ENCODE data around the gene ETV3.
"Not testable (repeated sequence)": the region's sequence is repeated elsewhere in the genome, so short reads cannot be mapped to it uniquely, and the experiment has no call there.

Gene ETV3

DNA sequence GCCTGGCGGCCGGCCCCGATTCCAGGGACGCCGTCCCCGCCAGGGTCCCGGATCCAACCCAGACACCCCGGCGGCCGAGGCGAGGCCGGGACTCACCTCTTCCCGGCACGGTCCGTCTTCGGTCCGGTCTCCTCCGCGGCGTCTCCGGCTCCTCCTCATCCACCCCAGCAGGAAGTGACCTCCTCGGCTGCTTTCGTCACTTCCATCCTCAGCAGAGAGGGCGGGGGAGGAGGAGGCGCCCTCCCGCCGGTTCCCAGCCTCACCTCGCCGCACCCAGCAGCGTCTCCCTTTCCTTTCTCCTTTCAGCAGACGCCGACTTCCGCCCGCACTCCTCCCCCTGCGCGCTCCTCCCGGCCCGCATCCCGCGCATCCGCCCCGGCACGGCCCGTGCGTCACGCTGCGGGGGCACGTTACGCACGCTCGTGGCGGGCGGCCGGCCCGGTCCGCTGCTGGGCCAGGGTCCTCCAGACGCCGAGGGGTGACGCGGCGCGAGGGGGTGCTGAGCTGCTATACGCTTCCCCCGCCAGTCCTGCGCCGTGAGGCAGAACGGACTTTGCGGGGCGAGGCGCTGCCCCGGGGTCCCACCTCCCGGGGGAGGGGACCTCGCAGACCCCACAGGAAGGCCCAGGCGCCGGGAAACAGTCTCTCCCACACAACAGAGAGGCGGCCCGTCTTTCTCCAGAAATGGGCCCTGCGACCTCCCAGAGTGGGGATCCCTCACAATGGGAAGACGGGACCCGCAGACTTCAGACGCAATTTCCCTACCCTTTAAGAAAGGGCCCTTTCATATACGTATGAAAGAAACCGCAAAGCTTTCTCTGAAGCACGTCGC, at the start of gene ETV3:
Gene ETV3 (minus strand): TSS at position 176 of the 832 bp plus-strand sequence. CDS start 2,043 bp downstream, outside the sequence.
- peak; percentile 79 for DNase-seq

DNA sequence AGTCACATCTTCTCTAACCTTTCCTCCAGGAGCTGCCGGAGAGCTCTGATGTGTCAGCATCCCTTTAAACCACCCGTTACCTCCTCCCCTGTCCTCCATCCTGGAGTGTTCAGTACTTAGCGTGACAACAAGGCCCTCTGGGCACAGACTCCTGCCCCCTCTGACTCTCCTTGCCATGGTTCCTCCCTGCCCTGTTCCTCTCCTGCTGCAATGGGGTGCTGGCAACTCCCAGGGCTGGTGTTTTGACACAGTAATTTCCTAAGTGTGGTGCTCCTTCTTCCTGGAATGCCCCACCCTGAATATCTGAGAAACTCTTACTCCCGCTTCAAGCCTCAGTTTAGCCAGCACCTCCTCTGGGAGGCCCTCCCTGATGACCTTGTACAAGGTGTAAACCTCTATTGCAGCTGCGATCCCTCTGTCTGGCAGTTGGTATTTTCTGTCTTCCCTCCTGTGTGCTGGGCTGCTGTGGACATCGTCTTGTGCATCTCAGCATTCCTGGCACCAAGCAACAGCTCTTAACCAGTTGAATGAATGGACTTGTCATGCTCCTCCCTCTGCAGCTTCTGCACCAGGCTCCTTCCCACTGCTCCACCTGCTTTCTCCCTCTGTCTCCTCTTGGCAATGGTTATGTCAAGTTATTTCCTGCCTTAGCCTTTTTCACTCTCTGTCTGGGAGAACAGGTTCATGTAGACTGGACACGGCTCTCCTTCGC, 48.2 kb upstream of the ETV3 start:
- DNase-seq: no peak

DNA sequence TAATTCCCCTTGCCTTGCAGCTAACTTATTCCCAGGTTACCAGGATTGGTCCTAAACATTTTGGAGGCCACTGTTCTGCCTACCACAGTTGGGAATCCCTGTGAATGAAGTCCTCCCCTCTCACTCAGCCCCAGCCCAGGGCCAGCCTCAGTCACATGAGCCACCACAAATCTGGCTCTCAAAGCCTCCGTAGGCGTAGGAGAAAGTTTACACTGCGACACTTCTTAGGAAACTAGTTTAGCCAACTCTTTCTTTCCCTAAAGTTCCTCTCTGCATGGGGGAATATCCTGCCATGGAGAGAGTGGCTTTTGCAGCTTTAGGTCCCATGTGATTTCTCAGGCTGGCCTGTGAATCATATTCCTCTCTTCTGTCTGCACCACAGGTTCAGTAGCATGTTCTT, 45.7 kb upstream of the ETV3 start:
- DNase-seq: no peak

DNA sequence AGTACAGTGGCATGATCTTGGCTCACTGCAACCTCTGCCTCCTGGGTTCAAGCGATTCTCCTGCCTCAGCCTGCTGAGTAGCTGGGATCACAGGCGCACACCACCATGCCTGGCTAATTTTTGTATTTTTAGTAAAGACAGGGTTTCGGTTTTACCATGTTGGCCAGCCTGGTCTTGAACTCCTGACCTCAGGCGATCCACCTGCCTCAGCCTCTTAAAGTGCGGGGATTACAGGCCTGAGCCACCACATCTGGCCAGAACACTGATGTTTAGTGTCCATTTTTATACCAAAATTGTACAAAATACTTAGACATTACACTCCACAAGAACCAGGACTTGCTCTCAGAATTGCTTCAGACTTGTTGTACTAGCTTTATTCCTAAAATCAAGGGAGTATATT, 44.2 kb upstream of the ETV3 start:
- DNase-seq: not testable (repeated sequence)

DNA sequence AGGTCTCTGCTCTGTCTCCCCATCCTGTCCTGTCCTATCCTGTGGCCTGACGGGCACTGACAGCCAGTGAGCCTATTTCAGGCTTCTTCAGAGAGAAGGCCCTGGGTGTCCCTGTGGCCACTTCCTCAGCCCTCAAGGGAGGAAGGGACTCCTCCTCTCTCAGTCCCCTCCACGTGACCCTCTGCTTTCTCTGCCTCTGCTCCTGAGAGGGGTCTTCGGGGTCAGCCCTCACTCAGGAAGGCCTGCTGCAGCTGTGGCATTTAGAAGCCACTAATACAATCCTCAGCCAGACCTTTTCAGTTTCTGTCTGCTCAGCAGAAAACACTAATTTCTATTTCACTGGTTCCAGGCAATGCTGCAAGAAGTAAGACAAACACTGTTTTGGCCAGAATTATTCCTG, 43.6 kb upstream of the ETV3 start:
- no peak for DNase-seq

DNA sequence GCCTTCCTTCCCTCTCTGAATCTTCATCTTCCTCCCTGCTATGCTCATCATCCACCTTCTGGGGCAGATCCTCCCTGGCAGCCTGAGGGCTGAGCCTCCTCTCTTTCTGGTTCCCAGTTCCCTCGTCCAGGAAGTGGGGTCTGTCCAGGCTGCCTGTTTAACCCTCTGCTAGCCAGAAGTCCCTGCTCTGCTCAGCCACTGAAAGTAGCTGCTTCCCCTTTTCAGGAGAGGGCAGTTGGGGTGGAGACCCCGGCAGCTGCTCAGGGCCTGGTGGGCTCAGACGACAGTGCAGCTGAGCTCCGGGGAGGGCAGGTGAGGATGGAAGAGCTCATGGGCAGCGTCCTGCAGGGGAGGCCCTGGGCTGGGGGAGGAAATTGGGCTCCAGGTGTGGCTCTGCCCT, 43.1 kb upstream of the ETV3 start:
- no peak for DNase-seq

DNA sequence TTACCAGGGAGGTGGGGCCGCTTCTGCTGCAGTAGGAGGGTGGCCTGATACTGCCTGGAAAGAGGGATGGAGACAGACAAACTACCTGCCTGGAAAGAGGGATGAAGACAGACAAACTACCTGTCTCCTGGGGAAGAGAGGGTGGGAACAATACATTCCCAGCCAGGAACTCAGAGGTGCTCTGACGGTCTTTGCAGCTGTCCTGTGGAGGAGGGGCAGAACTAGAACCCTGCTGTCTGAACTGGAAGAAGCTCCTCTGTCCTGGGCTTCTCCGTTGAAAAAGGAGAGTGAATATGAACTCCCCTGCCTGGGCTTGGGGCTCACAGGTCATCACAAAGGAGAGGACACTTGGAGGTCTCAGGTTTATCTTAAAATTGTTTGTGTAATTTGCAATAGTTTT, 40.3 kb upstream of the ETV3 start:
- no peak for DNase-seq

DNA sequence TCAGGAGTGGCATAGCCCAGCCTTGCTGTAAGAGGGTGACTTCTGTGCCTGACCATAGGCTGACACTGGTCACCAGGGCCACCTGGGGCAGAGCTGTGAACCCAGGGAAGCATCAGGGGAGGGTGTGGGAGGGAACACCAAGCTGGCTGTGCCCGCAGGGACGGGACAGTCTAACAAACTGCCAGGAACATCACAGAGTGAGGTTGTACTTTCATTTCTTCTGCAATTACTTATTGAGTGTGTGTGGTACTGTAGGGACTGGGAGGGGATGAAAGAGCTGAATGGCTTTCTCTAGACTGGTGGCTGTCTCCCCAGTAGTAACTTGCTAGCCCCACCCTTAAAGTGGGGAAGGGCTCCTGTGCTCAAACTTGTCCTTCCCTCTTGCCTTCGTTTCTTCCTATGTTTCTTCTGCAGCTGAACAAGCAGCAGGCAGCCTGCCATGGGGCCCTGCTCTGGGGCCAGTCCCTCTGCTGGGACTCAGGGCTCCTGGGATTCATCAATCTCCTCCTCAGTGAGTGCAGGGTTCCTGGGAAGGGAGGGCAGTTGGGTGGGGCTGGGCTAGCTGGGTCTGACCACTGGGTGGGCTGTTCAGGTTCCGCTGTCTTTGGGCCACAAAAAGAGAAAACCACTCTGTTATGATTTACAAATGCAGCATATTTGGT, 39.7 kb upstream of the ETV3 start:
- no peak for DNase-seq

DNA sequence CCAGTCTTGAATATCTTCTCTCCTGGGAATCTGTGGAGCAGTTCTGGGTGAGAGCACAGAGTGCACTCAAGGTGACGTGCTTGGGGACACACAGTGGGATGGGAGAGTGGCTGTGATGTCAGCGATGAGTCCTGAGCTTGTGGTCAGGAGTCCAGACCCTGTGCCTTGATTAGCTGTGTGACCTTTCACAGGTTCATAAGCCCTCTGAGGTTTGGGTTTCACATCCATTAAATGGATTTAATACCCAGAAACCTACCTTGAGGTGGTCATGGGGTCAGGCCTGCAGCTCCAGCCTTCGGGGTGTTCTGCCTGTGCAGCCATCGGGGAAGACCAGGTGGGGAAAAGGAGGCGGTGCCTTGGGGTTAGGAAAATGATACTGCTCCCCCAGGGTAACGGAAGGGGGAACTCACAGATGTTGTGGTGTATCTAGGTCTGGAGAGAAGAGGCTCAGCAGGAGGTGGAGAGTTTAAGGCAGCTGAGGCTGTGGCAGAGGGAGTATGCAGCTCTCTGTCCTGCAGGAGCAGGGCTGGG, 38.5 kb upstream of the ETV3 start:
- DNase-seq: no peak

DNA sequence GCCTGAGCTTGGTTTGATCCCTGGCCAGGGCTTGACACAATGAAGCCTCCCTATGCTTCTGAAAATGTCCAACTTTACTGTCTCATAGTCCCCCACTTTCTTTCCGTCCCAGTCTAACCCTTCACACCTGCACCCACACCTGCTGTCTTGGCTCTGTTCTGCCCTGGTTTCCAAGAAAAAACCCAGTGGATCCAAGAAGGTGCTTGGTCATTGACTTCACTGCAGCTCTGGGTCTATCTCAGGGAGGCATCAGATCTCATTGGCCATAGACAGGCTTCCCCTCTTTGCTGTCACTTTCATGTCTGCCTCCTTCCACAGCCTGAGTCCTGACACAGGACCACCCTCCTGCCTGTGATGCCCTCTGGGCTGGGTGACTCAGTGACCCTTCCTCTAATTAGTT, 37.8 kb upstream of the ETV3 start:
- DNase-seq: no peak

DNA sequence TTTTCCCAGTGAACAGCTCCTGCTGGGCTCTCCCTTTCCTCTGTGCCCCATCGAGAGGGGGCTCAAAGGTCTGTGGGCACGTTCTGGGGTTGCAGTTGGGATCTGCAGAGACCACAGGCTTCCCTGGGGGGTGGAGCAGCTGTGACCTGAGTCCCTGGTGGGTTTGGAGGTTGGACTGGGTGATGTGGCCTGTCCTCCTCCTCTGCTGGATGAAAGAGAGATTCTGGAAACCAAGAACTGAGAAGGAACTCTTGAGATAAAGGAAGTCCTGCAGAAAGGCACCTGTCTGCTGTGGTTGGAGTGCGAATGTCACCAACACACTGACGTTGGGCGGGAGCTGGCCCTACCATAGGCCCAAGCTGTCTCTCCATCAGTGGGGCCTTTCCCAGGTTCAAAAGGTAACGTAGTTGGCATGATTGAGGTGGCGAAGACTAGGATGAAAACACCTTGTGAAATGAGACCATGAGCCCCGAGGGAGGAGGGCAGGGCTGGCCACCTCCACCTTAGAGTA, 35.8 kb upstream of the ETV3 start:
- DNase-seq: no peak

DNA sequence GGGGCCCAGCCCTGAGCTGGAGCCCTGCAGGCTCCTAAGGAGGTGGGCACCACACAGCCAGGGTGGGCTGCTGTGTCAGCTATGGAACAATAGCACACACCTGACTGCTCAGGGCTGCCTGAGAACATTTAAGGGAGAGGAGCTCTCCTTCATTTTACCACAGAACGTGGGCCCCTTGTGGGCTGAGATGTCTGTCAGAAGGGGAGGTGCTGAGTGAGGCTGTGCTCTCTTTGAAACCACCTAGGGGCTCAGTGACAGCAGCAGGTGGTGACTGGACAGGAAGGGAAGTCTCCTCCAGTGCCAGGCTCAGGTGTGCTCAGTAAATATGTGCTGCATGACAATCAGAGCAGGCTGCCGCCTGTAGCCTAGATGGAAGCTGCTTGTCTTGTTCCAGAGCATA, 35.0 kb upstream of the ETV3 start:
- DNase-seq: not testable (repeated sequence)

DNA sequence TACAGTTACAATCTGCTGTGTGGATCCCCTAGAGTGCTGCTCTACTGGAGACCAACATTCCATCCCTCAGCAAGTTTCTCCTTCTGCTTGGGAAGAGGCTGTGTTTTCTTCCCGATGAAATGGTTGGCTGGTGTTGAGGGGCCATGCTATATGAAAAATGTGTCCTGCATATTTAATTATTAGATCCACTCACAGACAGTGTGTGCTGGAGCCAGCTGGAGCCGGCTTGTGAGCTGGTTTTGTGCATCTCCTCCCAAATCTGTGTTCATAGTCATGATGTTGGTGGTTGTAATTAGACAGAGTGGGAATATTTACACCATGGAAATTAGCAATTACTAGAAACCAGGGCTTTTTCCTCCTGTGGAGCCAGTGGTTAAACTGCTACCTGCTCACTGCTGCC, 34.4 kb upstream of the ETV3 start:
- not testable (repeated sequence) for DNase-seq

DNA sequence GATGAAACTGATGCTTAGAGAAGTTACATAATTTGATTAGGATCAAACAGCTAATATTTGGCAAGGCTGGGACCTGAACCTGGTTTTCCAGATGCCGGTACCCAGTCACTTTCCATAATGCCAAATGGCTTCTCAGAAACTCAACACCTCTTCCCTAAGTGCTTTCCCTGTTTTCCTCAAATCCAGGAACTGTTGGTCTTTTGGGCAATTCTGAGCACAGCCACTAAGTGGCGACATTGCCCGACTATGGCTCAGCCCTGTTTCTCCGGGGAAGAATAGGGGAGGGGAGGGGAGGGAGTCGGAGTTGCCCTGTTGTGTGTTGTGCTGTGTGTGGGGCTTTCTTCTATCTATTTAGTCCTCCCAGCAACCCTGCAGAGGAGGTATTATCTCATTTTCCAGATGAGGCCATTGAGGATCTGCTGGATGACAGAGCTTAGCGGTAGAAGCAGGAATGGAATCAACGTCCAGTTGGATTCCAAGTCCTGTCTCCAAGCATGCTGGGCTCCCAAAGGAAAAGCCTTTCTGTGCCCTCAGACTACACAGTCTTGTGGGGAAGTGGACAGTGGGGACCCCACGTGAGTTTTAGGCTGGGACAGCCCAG, 33.8 kb upstream of the ETV3 start:
- DNase-seq: not testable (repeated sequence)

DNA sequence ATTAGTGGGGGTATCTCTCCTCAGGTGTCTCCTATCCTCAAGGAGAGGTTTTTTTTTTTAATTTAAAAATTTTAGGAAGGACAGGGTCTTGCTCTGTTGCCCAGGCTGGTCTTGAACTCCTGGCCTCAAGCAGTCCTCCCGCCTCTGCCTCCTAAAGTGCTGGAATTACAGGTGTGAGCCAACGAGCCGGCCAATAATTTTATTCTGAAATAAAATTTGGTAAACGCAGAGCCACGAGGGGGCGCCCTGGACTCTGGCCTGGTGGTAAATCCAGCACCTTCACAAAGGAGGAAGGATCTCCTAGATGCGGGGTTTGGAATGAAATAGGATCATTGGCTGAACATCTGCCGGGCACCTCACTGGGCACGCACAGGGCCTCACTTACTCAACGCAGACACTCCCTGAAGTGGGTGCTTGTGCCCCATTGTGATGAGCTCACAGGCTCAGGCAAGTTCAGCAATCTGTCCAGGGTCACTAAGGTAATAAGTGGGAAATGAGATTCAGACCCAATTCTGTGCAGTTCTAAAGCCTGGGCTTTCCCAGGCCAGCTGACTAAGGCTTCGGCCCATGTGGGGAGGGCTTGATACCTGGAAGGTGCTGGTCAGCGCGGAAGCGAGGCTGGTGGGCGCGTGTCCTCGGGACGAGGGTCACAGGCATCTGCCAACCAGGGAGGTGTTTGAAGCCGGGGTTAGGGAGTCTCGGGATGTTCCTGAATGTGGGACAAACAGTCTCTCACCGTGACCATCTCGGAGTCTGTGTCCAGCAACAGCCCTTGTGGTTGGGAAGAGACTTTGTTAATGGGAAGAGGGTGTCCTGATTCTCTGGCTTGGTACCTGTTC, 32.7 kb upstream of the ETV3 start:
- DNase-seq: peak; percentile 50

DNA sequence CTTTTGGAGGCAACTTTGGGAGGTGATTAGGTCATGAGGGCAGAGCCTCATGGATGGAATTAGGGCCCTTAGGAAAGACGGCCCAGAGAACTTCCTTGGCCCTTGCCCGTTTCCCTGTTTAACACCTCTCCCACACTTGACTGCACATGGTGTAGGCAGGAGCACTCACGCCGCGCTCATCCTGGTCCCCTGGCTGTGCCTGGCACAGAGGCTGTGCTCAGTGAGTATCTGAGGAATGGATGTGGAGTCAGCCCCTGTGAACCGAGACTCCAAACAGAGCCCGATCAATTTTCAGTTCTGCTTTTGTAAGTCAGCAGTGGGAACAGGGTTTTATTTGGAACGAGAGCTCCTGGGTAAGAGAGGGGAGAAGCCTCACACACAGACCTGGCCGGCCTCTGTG, 29.8 kb upstream of the ETV3 start:
- no peak for DNase-seq

DNA sequence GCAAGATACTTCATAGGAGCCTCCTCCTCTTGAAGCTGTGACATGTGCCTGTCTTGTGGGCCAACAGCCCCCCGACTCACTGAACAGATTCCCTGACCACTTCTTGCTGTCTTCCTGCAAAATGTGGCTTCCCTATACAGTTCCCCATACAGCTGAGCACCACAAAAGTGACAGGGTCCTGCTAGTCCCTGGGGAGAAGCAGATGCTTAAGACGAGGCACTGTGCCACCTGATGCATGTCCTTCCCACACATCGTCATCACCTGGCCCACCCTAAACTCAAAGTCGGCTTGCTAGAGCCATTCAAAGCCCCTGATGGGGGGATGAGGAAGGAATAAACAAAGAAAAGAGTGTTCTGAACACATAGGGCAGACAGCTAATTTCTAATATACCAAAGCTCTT, 29.2 kb upstream of the ETV3 start:
- DNase-seq: no peak

DNA sequence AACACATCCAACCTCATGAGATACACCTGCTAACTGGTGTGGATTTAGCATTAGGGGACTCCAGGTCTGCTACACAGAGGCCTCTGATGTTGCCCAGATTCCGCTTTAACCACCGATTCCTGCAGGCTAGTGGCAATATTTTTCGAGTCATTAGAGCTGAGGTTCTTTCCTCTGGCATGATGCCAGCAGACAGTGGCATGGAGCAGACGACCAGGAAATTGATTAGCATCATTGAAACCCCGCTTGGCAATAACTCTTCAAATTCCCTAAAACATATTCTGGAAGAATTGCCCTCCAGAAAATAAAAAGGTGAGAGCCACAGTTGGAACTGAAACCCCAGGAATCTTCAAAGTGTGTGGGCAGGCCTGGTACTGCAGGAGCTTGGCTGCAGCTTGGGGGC, 28.4 kb upstream of the ETV3 start:
- no peak for DNase-seq

DNA sequence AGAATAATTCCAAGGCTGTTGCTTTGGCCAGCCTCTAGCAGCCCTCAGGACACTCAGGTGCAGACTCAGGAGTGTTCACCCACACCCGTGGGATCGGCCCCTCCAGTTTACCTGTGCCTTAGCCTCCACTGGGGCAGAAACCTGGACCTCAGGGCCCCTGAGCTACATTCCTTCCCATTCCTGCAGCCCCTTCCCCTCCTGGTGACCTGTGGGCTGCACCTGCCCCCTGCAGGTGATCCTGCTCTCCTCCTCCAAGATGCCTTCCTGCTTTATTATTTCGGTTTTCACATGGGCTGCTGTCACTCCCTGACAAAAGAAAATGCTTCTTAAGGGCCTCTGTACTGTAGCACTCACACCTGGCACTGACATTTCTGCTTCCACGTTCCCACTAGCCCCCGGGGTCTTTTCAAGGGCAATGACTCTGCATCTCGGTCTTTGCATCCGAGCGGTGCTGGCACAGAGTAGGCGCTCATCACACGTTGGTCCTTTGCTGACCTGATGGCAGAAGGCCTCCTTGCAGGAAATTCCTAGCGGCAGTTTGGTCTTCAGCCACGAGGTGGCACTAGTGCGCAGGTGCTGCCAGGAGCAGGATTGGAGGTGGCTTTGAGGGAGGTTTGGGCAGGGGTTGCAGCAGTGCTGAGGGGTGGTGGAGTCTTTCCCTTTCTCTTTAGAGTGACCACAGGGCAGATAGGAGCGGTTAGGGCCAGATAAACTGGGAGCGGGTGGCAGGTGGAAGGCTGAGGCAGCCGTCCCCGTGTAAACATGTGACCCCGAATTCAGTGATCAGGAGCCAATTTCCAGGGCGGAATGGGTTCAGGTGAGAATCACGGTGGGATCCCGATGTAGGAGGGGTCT, 25.3 kb upstream of the ETV3 start:
- peak; percentile 74 for DNase-seq

DNA sequence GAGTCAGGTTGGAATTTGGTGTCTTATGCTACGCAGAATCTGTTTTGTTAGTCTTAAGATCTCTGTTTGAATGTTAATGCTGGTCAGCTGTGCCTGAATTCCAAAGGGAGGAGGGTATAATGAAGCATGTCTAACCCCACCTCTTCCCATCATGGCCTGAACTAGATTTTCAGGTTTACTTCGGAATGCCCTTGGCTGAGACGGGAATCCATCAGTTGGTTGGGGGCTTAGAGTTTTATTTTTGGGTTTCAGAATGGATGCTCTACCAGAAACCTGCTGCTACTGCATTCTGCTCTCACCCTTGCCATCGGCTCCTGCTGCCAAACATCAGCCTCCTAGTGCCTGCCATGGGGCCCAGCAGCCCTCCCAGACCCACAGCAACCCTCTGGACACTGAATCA, 24.1 kb upstream of the ETV3 start:
- DNase-seq: no peak

DNA sequence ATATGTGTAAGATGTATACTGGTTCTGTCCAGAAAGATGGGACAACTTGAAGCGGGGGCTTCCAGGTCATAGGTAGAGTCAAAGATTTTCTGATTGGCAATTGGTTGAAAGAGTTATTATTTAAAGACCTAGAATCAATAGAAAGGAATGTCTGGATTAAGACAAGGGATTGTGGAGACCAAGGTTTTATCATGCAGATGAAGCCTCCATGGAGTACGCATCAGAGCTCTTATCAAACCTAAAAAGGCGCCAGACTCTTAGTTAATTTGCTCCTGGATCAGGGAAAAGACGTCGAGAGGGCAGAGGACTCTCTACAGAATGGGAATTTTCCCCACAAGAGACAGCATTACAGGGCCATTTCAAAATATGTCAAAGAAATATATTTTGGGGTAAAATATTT, 23.7 kb upstream of the ETV3 start:
- DNase-seq: no peak

All from stimulated activated CD4-positive, alpha-beta T cell treated with anti-CD3 and anti-CD28 coated beads, Interleukin-4, amount 100 ng/mL, for 1 hour (primary cell).